MM.1S (cell line): ENCODE measurements around the gene TULP3.

Source experiments
- EZH2 ChIP-seq: fragments of 300-600 bp; sonication (generic); optimal IDR thresholded peaks from 2 replicates; pipeline ENCODE3; 2017; ENCODE audit warnings: low read depth, mild to moderate bottlenecking, antibody characterized with exemption, low read length, mixed read lengths
- TF ChIP-seq, protein P1 (sequence below): fragments of 300-600 bp; sonication (generic); IDR thresholded peaks from 2 replicates; pipeline ENCODE4 v1.5.1; 2016; ENCODE audit warnings: antibody characterized with exemption, low read length, mixed read lengths

- TF ChIP-seq, protein P1, sequence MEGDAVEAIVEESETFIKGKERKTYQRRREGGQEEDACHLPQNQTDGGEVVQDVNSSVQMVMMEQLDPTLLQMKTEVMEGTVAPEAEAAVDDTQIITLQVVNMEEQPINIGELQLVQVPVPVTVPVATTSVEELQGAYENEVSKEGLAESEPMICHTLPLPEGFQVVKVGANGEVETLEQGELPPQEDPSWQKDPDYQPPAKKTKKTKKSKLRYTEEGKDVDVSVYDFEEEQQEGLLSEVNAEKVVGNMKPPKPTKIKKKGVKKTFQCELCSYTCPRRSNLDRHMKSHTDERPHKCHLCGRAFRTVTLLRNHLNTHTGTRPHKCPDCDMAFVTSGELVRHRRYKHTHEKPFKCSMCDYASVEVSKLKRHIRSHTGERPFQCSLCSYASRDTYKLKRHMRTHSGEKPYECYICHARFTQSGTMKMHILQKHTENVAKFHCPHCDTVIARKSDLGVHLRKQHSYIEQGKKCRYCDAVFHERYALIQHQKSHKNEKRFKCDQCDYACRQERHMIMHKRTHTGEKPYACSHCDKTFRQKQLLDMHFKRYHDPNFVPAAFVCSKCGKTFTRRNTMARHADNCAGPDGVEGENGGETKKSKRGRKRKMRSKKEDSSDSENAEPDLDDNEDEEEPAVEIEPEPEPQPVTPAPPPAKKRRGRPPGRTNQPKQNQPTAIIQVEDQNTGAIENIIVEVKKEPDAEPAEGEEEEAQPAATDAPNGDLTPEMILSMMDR: no peak
- no peak for TF ChIP-seq EZH2
Observed at GRCh38 chr12:2879853-2880252, 10.8 kb upstream of the TULP3 start.
